T-helper 1 cell (primary cell): ENCODE data around the gene UBE2H.
"Not testable (repeated sequence)": the region's sequence is repeated elsewhere in the genome, so short reads cannot be mapped to it uniquely, and the experiment has no call there.

Source experiments
- DNase-seq, 5 donors: peaks; one replicate each; pipeline ENCODE4 v3.0.0-alpha.2; 2012 to 2020

The UBE2H gene

DNA sequence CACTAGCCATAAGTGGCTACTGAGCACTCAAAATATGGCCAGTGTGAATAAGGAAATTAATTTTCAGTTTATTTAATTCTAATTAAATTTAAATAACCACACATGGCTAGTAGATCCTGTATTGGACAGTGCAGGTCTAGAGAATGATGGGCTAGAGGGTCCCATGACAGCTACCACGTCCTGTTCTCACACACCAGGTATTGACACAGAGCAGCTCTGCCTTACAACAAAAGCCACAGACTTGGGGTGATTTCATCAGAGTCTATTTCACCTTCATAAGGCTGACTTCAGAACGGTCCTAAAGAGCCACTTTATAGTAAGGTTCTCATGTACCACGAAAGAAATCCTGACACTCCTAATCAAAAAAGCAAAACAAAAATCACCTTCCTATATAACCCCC, 111.3 kb downstream of the UBE2H start:
- DNase-seq = peak in 1 of 5 donors; percentile 29

DNA sequence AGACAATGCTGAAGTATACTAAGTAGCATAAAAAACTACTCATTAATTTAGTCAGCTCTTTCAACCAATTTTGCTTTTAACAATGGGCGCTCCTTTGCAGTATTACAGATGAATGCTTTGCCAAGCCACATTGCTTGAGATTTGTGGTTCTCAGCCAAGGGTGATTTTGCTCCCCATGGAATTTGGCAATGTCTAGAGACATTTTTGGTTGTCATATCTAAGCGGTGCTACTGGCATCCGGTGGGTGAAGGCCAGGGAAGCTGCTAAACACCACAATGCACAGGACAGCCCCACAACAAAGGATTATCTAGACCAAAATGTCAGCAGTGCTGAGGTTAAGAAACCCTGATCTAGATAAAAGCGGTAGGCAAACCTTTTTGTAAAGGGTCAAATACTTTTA, 112.0 kb downstream of the UBE2H start:
- DNase-seq = no peak

DNA sequence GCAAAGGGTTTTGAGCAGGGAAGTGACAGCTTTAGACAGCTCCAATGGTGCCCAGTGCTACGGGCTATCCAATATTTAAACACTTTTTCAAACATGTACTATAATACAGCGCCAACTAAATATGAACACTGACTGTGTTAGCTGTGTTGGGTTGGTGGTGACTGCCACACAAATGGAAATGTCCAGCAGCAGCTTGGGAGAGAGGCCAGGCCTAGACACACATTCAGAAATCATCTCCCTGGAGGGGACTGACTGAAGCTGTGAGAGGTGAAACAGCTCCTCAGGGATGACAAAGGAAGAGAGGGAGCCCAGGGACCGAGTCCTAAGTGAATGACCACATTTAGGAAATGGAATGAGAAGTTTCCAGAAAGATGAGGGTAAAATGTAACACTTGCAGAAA, 115.8 kb downstream of the UBE2H start:
- no peak for DNase-seq

DNA sequence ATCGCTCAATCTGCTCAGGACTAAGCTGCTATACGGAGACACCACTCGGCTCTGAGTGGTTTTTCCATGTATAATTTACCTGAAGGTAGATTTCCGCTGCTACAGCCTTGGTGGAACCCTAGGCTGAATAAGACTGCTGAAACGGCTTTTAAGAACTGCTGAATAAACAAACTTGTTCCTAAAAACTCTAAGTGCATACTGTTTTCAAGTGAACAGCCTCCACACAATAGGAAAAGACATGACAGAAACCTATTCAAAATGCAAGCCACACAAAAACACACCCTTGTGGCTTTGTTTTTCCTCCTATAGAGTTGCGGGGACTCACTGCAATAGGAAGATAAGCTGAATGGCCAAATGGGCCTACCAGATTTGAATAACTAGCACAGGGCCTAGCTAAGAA, 117.2 kb downstream of the UBE2H start:
- DNase-seq = no peak

DNA sequence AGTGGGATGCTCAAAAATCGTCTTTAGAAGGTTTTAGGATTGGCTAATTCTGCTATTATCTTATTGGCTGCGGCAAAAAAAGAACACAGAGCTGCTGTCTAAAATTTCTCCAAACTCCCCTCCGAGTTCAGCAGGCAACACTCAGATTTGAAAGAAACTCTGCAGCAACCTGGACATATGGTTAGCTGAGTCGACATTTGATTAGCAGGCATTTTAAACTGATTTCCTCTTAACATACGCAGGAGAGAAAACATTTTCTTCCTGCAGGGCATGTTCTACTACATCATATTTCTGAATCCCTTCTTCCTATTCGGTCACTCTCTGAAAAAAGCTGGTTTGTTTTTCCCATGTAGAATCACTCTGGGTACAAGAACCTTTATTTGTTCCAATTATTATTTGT, 119.4 kb downstream of the UBE2H start:
- DNase-seq = not testable (repeated sequence)

DNA sequence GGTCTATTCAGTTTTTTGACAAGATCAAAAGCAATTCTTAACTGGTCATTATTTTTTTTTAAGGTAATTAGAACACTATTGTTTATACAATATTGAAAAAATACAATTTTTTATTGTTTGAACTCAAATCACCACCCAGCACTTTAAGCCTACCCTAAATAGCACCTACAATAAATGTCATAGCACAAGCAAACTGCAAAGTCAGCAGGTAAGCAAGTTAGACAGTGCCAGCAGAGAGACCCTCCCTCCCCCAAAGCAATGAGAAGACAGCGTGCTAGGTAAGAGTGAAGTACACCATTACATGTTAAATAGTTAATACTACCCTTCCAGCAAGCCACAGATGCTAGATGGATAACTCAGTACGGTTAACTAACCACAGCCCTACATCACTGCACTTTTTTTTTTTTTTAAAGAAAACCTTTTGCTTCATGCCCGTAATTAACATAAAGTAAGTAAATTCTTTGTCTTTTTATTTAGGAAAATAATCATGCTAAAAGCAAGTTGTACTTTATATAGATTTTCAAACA, 120.0 kb downstream of the UBE2H start:
- DNase-seq = no peak

DNA sequence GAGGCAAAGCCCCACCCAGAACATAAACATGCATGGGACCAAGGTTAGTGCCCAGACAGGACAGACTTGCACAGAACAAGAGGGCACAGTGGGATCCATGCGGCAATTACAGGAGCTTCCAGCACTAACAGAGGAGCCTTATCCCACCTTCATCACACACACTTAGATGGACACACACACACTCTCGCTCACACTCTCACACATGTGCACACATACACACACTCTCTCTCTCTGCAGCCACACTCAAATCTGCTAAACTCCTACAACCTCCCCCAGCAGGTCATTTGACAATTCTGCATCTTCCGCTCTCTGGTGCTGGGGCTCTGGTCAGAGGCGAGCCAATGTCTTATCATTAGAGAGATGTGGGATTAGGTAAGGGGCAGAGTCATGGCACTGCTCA, 120.5 kb downstream of the UBE2H start:
- DNase-seq = no peak

DNA sequence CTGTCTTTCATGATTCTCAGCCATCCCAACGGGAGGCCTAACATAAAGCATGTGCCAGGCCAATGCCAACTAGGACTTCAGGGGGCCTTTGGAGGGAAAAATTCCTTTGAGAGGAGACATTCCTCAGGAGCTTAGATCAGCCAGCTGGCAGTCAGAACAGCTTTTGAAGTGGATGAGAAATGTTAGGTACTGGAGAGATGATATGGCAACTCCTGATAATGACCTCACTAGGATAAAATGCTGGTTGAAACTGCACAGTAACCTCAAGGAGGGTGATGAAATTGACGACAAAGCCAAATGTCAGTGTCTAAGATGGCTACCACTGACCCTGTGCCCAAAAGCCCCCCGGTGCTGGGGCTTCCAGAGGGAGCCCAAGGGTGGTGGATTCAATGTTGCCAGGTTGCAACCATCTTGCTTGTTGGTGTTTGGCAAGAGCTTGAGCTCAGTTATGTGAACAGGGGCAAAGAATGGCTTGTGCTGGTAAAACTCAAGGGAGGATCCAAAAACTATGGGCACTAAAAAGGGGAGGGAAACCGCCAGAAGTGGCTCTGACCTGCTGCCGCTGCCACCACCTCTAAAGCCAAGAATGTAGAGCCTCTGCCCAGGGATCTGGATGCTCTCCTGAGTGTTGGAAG, 121.2 kb downstream of the UBE2H start:
- DNase-seq = no peak

DNA sequence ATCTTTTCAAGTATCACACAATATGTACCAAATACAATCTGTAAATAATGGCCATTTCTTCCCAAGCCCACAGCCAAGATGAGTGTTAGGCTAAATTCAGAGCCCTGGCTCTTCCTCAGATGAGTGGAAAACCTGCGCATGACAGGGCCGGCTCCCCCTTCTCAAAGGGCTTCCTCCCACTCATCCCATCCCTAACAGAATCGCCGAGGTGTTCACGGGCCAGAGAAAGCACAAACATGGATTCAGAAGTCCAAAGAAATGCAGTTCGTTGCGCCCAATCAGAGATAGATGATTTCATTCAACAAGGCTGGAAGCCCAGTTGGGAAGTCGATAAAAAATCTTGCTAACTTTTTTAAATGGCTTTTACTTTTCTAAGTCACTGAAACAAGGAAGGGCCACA, 121.8 kb downstream of the UBE2H start:
- no peak for DNase-seq

DNA sequence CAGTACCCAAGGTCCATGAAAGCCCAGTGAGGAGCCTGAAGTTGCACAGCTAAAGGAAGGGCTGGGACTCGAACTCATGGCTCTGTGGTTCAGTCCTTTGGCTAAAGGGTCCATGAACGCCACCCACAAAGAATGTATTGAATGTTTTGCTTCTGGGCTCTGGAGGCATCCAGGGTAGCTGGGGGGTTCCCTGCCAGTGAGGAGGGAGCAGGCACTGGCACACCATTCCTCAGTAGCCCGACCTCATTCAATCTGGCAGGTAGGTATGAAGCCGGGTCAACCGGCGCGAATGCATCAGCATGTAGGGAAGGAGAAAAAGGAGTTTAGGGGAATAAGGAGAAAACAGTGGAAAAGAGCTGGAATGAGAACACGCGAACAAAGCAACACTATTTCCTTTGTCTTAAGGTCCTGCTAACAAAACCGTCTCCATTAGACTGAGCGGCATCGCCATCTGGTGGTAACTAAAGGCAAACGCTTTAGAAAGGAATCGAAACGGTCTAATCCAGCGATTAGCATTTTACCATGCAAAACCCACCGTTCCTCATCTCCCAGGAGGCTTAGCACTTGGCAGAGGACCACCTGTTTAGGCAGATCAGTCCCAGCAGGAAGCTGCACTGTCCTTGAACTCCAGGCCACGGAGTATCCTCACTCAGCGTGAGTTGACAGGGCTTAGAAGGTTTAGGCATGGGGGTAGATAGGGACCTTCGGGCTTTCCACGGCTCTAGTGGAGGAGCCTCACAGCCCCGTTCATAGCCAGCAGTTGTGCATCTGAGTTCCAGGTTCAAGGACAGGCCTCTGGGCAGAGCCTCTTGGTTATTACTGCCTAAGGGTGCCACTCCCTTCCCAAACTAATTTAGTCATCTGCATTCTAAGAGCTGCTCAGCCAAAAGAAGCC, 122.8 kb downstream of the UBE2H start:
- DNase-seq = peak; percentile 15 to 64 (median 32)

DNA sequence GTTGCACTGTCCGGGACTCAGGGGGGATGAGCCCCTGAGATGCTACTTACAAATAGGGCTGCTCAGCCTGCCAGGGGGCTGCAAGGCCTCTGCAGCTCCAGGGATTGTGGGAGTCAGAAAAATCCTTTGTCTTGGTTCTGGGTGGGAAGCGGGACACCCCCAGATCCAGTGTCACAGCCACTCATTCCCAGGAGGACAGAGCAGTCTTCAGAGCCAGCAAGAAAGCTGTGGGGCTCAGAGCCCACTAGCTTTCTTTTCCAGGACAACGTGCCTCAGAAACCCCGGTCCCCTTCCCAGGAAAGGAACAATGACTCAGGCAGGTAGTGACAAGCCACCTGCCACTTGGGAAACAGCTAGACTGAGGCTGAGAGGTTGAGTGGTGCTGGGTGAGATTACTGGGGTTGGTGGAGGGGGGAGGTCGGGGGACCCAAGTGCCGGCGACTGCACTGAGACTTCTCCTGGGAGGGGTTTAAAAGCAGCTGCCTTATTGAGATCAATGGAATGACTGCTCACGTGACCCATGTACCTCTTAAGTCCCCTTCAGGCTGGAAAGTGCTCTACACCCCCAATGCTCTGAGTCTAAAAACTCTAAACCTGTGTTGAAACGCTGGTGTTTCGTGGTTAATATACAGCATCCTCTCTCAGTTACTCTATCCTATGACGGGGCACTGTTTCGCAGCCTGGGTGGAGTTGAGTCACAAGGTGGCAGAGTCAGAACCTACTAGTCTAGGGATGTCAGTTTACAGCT, 123.6 kb downstream of the UBE2H start:
- DNase-seq = peak in 1 of 5 donors; percentile 59

DNA sequence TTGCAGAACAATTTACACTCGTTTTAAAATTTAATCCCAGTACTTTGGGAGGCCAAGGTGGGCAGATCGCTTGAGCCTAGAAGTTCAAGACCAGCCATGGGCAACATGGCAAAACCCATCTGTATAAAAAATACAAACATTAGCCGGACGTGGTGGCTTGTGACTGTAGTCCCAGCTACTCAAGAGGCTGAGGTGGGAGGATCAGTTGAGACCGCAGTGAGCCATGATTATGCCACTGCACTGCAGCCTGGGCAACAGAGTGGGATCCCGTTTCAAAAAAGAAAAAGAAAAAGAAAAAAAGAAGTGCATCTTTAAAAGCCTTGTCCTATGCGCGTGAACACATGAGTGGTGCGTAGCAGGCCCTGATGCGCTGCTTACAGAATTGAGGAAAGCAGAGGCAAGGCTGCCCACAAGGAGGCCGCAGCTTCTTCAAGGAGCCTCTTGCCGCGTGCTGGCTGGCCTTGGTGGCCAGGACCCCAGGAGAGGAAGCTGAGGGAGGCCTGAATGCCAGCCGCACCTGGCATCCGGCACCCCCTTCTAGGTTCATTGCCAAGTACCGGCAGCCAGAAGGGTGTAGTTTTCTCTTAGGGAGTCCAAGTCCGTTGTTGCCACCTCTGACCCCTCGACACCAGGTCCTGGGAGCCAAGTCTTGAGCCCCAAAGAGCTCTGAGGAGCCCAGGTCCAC, 124.5 kb downstream of the UBE2H start:
- no peak for DNase-seq

DNA sequence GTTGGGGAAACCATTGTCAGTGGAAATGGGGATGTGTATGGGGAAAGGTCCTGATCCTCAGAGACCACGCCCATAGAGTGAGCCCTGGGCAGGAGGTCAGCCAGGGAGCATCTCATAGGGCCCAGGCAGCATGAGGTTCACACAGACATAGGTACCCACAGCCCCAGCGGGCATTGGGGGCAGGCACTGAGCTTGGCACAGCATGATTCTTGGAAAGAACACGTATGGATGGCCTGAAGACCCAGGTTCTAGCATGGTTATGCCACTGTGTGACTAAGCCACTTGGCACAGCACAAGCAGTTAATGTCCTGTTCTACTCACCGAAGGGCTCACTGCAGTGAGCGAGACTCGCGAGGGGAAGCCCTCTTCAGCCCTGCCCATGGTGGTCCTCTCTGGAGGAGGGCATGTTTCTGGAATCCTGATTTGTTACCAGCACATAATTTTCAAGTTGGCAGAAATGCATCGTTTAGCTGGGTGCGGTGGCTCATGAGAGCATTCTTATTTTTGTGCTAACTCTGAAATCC, 125.2 kb downstream of the UBE2H start:
- no peak for DNase-seq

DNA sequence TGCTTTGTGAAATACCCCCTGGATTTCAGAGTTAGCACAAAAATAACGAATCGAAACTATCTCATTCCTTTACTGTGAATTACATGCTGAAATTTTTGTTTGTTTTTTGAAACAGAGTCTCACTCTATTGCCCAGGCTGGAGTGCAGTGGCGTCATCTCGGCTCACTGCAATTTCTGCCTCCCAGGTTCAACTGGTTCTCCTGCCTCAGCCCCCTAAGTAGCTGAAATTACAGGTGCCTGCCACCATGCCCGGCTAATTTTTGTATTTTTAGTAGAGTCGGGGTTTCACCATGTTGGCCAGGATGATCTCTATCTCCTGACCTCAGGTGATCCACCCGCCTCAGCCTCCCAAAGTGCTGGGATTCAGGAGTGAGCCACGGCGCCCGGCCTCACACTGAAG, 125.9 kb downstream of the UBE2H start:
- DNase-seq = not testable (repeated sequence)

DNA sequence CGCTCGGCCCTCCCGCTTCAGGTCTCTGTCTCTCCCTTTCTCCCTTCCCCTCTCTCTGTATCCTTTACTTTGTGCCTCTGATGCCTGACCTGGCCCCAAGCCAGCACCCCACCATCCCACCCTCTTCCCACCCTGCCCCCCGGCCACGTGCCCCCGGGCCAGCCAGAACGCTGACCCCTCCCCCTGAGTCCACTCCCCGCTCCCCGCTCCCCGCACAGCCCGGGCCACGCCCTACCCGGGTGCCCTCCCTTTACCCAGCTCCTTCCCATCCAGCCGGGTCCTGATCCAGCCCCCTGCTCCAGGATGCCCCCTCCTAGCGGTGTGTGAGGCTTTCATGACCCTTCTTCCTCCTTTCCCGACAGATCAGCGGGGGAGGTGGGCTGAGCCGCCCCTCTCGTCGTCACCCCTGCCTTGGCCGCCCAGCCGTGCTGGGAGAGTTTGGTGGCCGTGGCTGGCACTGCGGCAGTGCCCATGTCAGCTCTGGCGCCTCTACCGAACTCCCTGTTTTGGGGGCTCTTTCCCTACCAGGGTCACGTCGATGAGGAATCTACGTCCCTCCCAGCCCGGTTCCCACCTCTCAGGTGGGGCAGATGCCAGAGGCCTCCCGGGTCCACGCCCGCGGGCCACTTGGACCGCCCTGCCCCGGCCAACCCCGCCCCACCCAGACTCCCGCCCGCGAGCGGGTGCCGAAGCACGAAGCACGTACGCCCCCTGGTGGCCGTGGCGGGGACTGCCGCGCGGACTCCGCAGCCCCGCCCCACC, 127.4 kb downstream of the UBE2H start:
- DNase-seq = peak; percentile 78 to 86 (median 84)

DNA sequence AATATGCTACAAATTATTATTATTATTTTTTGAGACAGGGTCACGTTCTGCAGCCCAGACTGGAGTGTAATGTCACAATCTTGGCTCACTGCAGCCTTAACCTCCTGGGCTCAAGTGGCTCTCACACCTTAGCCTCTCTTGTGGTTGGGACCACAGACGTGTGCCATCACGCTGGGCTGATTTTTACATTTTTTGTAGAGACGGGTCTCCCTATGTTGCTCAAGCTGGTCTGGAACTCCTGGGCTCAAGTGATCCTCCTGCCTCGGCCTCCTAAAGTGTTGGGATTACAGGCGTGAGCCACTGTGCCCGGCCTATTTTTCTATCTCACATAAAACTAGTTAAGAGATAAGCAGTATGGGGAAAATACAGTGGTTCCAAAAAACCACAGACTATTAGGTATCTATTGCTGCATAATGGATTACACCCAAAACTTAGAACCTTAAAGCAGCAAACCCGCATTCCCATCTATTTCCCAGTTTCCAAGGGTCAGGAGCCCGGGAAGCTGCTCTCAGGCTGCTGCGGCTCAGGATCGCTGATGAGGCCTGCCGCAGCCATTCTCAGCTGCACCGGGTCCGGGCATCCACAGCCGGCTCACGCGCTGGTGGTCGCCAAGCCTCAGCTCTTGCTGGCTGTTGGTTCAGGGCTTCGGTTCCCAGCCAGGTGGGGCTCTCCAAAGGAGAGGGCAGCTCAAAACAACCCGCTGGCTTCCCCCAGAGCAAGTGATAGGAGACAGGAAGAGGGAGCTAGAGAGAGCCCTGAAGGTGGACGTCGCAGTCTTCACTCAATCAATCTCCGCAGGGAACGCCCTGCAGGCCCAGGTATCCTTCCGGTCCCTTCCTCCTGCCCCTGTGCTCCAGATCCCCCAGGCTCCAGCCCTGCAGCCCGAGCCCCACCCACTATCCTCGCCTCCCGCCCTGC, 128.2 kb downstream of the UBE2H start:
- peak in 2 of 5 donors; percentile 5 to 45 for DNase-seq

DNA sequence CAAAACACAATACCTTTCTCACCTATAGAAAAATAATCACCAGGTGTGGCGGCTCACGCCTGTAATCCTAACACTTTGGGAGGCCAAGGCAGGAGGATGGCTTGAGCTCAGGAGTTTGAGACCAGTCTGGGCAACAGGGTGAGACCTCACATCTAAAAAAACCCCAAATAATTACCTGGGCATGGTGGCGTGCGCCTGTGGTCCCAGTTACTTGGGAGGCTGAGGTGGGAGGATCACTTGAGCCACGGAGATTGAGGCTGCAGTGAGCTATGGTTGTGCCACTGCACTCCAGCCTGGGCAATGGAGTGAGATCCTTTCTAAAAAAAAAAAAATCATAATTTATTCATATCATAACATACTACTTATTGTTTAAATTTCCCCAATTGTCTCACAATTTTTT, 129.6 kb downstream of the UBE2H start:
- DNase-seq = not testable (repeated sequence)

DNA sequence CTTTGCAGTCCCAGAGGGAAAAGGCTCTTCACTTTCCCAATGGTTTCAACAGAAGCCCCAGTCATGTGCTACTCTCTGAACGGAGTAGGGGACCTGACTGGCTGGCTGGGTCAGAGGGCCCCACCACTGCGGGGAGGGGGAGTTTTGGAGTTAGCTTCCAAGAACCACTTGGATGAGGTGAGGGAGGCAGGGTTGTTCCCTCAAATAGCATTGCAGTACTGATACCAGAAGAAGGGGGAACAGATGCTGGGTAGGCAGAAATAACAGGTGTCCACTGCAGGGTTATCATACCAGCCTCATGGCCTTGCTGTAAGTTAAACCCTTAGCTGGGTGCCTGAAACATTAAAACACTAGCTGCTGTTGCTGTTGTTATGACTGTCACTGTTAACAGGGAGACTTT, 131.3 kb downstream of the UBE2H start:
- no peak for DNase-seq

DNA sequence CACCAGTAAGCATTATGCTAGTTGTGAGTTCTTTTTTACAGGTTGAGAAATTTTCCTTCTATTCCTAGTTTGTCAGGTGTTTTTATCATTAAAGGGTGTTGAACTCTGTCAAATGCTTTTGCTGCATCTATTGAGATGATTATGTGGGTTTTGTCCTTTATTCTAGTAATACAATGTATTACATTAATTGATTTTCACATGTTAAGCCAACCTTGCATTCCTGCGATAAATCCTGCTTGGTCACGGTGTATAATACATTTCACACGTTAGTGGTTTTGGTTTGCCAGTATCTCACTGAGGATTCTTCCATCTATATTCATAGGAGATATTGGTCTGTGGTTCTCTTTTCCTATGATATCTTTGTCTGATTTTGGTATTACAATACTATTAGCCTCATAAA, 136.0 kb downstream of the UBE2H start:
- DNase-seq = no peak

DNA sequence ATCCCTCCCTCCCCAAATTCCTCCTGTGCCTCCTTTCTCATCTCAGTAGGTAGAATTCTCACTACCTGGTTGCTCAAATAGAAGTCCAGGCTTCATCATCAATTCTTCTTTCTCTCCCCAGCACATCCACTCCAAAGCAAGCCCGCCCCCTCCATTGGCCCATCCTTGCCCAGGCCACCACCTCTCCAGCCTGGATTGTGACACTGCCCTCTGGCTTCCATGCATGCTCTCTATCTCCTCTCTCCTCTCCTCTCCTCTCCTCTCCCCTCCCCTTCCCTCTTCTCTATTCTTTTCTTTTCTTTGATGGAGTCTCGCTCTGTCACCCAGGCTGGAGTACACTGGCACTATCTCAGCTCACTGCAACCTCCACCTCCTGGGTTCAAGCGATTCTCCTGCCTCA, 144.9 kb downstream of the UBE2H start:
- no peak for DNase-seq
